Stomach smooth muscle (tissue), 2 donors: ENCODE data around the gene SLBP.

ENCODE experiments used
- H3K27ac ChIP-seq: one replicate; pipeline ENCODE4 v1.7.0; 2013; ENCODE audit warnings: mild to moderate bottlenecking, low read length, inconsistent platforms
- H3K27me3 ChIP-seq, 2 donors: one replicate each; pipeline ENCODE4 v1.7.0; 2013; ENCODE audit warnings: low read length in 2 of 2; ENCODE audit not compliant: insufficient read depth in 2 of 2, control insufficient read depth in 1 of 2
- H3K36me3 ChIP-seq, 2 donors: one replicate each; pipeline ENCODE4 v1.7.0; 2013; ENCODE audit warnings: low read length in 2 of 2; ENCODE audit not compliant: control insufficient read depth in 2 of 2, insufficient read depth in 2 of 2
- H3K4me1 ChIP-seq: one replicate; pipeline ENCODE4 v1.7.0; 2013; ENCODE audit warnings: low read length; ENCODE audit not compliant: control insufficient read depth, insufficient read depth
- H3K4me3 ChIP-seq, 2 donors: one replicate each; pipeline ENCODE4 v1.7.0; 2013; ENCODE audit warnings: low read length in 2 of 2
- H3K9ac ChIP-seq, 2 donors: one replicate each; pipeline ENCODE4 v1.7.0; 2013; ENCODE audit warnings: low read length in 2 of 2, mild to moderate bottlenecking in 1 of 2
- H3K9me3 ChIP-seq, 2 donors: one replicate each; pipeline ENCODE4 v1.7.0; 2013; ENCODE audit warnings: low read length in 2 of 2; ENCODE audit not compliant: control insufficient read depth in 2 of 2
- donor health status: healthy.
- donor health status: Pancreatic carcinoma.

SLBP gene

DNA sequence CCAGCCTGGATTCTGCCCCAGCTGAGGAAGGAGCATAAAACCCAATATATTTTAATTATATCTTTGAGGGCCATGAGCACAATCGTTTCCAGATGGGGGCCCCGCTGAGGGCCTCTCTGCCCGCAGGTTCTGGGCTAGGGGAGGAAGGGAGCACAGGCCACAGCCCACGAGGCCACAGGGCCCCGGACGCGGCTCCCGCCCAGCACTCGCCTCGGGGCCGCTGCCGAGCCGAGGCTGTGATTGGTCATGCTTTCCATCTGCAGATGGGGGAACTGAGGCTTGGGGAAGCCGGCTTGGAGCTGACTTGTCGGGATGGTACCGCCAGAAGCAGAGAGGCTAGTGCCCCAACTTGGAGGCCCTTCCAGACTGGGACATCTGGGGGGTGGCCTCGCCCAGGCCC, 43.2 kb upstream of the SLBP start:
- no peaks in the 10 kb centered on the region for H3K4me1 ChIP-seq
- H3K27ac ChIP-seq, result no peak overlapping the region

DNA sequence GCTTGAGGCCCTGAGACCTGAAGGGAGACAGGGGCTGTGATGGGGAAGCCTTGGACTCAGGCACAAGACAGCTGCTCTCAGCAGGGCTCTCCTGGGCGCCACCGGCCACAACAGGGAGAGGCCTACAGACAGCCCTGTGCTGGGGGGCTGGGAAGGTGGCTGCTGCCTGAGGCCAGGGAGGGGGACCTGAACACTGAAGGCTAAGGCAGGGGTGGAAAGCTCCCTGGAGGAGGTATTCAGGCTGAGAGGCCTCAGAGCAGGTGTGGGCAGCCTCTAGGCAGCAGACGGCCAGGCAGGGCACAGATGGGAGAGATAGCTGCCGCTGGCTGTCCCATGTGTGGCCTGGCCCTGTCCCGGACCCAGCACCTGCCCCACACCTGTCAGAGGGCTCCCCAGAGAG, 42.2 kb upstream of the SLBP start:
- Histone ChIP-seq H3K4me3 (no peak overlapping the region), H3K27me3 (peaks cover 0 to 3% of the 10 kb centered on the region in 2 donors), H3K4me1 (no peaks in the 10 kb centered on the region), H3K9me3 (no peaks in the 10 kb centered on the region), H3K27ac (no peak overlapping the region), H3K36me3 (no peaks in the 10 kb centered on the region), H3K9ac (no peak overlapping the region)

More for the DNA sequence above, 43.2 kb upstream of the SLBP start:
- H3K9ac ChIP-seq, result no peak overlapping the region
- H3K4me3 ChIP-seq, result no peak overlapping the region
- no peaks in the 10 kb centered on the region for H3K36me3 ChIP-seq
- no peaks in the 10 kb centered on the region for H3K27me3 ChIP-seq
- H3K9me3 ChIP-seq, result no peaks in the 10 kb centered on the region

DNA sequence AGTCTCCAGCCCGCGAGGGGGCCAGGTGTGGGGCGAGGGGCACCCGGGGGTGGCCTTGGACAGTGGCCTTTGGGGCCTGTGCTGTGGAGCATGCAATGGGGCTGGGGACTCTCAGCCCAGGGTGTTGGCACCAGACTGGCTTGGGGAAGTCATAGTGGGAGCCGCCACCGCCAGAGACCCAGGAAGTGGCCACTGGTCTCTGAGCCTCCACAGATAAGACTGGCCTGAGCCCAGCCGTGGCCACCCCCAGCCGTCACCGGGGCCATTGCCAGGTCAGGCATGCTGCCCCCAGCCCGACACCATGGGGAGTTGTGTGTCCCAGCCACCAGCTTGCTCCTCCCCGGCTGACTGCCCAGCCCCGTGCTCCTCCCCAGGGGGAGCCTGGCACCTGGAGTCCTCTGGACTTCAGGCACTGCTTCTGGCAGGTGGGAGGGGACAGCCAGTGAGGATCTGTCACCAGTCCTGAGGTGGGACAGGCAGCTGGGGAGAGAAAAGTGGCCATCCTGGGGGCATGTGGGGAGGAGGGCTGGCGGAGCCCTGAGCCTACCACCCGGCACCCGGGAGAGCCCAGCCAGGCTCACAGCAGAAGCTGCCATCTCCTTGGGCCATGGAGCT, 41.7 kb upstream of the SLBP start:
- Histone ChIP-seq H3K9ac (no peak overlapping the region), H3K27ac (no peak overlapping the region), H3K27me3 (peaks cover 0 to 3% of the 10 kb centered on the region in 2 donors), H3K9me3 (no peaks in the 10 kb centered on the region), H3K4me1 (no peaks in the 10 kb centered on the region), H3K4me3 (no peak overlapping the region), H3K36me3 (no peaks in the 10 kb centered on the region)

DNA sequence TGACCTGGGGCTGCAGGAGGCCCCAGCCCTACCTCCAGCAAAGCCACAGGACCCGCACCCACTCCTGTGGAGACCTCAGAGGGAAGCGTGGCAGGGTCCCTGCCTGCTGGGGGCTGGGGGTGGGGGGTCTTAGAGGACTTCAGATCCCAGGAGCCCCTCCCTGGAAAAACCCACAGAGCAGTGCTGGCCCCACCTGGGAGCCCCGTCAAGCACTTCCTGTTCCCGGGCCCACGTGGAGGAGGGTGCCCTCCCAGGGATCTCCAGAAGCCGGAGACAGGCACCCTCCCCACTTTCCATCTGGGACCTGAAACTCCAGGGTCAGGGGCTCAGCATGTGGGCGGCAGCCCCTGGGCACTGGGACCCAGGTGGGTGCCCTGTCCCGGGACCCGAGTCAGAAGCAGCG, 41.2 kb upstream of the SLBP start:
- no peaks in the 10 kb centered on the region for H3K4me1 ChIP-seq
- H3K9me3 ChIP-seq, result no peaks in the 10 kb centered on the region
- no peak overlapping the region for H3K9ac ChIP-seq
- H3K27me3 ChIP-seq, result peaks cover 3 to 5% of the 10 kb centered on the region in 2 donors
- H3K4me3 ChIP-seq, result no peak overlapping the region
- H3K36me3 ChIP-seq, result no peaks in the 10 kb centered on the region
- H3K27ac ChIP-seq, result no peak overlapping the region

DNA sequence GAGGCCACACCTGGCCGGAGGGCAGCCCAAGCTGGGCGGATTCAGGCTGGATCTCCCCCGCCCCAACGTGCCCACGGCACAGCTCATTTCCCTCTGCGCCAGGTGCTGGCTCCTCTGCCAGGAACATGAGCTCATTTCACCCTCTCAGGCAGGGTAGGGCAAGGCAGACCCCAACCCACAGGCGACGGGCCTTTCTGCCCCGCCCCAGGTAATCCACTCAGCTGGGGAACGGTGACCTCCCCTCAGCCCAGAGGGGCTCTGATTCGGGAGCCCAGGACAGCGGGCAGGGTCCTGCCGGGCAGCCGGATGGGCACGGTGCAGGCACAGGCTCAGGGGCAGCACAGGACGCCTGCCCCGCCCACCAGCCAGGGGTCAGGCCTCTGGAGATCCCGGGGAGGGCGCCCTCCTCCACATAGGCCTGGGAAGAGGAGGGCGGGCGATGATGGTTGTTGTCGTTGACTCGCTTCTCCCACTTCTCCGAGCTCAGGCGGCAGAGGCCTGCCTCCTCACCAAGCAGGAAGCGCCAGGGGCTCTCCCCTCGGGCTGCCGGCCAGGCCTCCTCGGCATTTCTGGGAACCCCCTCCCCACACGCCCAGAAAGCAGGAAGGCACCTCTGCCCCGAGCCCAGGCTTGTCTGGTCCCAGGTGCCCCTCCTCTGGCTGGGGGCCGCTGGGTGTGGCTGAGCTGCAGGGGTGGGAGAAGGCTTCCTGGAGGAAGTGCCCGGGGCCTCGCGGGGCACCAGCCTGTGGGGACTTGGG, 40.3 kb upstream of the SLBP start:
- H3K4me1 ChIP-seq, result no peaks in the 10 kb centered on the region
- no peaks in the 10 kb centered on the region for H3K36me3 ChIP-seq
- no peak overlapping the region for H3K4me3 ChIP-seq
- peaks cover 0 to 3% of the 10 kb centered on the region in 2 donors for H3K9me3 ChIP-seq
- peaks cover 4 to 6% of the 10 kb centered on the region in 2 donors for H3K27me3 ChIP-seq
- H3K9ac ChIP-seq, result no peak overlapping the region
- H3K27ac ChIP-seq, result no peak overlapping the region

DNA sequence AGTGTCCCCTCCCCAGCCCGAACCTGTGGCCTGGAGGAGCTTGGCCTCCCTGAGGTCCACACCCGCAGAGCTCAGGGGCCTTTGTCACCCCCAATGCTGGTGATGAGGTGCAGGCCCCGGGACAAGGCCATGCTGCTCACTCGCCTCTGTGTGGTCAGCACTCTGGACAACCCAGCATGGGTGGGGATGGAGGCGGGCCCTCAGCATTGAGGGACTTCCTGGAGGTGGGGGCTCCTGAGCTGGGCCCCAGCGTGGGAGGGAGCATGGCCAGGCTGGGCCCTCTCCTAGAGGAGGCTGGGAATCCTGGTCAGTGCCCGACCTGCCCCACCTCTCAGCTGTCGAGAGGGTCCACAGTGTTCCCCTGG, 39.8 kb upstream of the SLBP start:
- no peaks in the 10 kb centered on the region for H3K36me3 ChIP-seq
- no peak overlapping the region for H3K27ac ChIP-seq
- peaks cover 0 to 4% of the 10 kb centered on the region in 2 donors for H3K9me3 ChIP-seq
- no peak overlapping the region for H3K4me3 ChIP-seq
- no peaks in the 10 kb centered on the region for H3K4me1 ChIP-seq
- H3K27me3 ChIP-seq, result peaks cover 4 to 6% of the 10 kb centered on the region in 2 donors
- H3K9ac ChIP-seq, result no peak overlapping the region

DNA sequence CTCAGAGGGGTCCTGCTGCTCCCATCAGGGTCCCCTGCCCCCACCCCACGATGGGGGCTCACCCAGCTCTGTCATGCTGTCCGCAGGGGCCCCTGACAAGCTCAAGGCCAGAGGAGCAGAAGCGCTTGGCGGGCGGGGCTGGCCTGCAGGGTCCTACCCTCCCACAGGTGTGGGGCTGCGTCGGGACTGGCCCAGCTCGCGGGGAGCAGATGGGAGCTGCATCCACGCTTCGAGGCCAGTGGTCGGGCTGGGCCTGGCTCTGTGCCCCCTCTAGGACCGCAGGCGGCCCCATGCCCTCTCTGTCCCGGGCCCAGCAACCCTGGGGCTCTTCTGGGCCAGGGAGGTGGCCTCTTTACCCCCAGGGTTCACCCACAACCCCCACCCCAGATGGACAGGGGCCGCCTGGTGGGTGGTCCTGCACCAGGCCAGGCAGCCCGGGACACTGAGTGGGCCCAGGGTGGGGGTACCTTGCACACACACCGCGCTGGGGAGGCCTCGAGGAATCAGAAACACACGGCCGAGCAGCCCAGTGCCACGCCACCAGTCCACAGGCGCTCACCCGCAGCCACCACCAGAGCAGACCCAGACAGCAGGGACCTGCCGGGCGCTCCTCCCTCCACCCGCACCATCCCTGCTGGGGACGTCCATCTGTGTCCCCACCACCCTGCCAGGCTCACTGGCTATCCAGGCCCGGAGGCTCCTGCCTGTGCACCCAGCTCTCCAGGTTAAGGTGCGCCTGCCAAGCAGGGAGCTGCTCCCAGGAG, 39.2 kb upstream of the SLBP start:
- H3K4me1 ChIP-seq, result no peaks in the 10 kb centered on the region
- H3K27ac ChIP-seq, result no peak overlapping the region
- peaks cover 4 to 6% of the 10 kb centered on the region in 2 donors for H3K27me3 ChIP-seq
- peaks cover 0 to 4% of the 10 kb centered on the region in 2 donors for H3K9me3 ChIP-seq
- no peaks in the 10 kb centered on the region for H3K36me3 ChIP-seq
- H3K4me3 ChIP-seq, result no peak overlapping the region
- no peak overlapping the region for H3K9ac ChIP-seq

DNA sequence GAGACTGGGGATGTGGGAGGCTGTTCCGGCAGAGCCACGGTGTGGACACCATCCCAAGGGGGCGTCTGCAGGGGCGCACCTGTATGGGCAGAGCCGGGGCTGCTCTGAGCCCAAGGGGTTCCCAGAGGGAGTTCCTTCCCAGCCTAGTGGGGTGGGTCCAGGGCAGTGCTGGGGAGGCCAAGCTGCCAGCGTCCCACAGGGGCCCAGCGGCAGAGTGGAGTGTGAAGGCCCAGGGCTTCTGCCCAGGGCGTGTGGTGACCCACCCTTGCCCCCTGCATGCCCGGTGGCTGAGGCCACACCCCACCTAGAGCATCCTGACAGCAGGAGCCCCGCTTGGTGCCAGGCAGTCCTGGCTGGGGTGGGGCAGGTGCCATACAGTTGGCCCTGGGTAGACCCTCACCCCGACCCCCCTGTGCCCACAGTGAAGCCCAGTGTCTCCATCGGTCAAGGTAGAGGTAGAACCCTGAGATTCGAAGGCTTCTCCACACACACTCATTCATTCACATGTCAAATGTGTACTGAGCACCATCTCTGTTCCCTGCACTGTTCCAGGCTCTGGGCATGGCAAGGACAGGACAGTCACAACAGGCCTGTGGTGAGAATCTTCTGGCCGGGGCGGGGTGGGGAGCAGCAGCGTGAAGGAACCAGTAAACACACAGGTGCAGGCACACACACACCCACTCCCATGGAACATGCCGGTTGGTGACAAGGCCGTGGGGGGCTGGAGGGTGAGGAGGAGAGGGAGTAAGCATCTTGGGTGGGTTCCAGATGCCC, 38.4 kb upstream of the SLBP start:
- Histone ChIP-seq H3K4me3 (no peak overlapping the region), H3K27me3 (peaks cover 4 to 6% of the 10 kb centered on the region in 2 donors)

DNA sequence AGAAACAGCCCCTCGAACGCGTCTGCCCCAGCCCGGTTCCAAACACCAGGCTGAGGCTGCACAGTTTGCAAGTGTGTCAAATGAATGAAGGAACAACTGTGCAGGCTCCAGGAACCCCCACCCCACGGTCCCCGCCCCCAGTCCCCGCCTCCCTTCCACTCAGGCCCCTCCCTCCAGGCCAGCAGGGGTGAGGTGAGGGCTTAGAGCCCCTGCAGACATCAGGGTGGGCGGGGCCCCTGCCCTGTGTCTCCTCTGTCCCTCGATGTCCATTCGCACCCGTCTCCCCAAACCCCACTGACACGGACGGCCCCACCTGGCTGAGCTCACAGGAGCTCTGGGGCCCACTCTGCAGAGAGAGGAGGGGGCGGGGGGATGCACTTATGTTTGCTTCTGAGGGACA, 37.7 kb upstream of the SLBP start:
- Histone ChIP-seq H3K36me3 (no peaks in the 10 kb centered on the region), H3K4me3 (no peak overlapping the region), H3K27me3 (peaks cover 4 to 6% of the 10 kb centered on the region in 2 donors), H3K27ac (no peak overlapping the region), H3K4me1 (no peaks in the 10 kb centered on the region), H3K9ac (no peak overlapping the region), H3K9me3 (peaks cover 0 to 4% of the 10 kb centered on the region in 2 donors)

More for the DNA sequence above, 38.4 kb upstream of the SLBP start:
- H3K9ac ChIP-seq, result no peak overlapping the region
- peaks cover 0 to 4% of the 10 kb centered on the region in 2 donors for H3K9me3 ChIP-seq
- H3K27ac ChIP-seq, result no peak overlapping the region
- no peaks in the 10 kb centered on the region for H3K36me3 ChIP-seq
- H3K4me1 ChIP-seq, result no peaks in the 10 kb centered on the region

DNA sequence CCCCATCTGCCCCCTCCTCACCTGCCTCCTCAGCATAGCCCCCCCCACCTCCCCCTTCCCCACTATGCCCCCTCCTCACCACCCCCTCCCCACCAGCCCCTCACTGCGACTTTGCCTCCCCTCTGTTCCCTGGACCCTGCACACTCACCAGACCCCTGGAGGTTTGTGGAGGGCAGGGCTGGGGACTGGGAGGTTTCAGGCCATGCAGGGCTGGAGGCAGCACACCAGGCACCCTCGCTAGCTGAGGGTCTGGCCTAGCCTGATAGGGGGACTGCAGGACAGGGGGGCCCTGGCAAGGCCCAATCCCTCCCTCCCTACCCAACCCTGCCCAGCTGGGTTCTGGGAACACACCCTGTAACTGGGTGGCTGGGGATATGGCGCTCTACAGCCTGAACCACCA, 37.3 kb upstream of the SLBP start:
- Histone ChIP-seq H3K9me3 (peaks cover 0 to 4% of the 10 kb centered on the region in 2 donors), H3K4me3 (no peak overlapping the region), H3K27ac (no peak overlapping the region), H3K36me3 (no peaks in the 10 kb centered on the region), H3K9ac (no peak overlapping the region), H3K4me1 (no peaks in the 10 kb centered on the region), H3K27me3 (peaks cover 4 to 6% of the 10 kb centered on the region in 2 donors)
